Stimulated activated CD4-positive, alpha-beta T cell treated with anti-CD3 and anti-CD28 coated beads, TNF-alpha, amount 100 ng/mL, for 48 hours (primary cell): ENCODE results near the gene GNAO1.

Source experiments
- DNase-seq, 3 donors: peaks; one replicate each; pipeline ENCODE4 v3.0.0-alpha.2; 2020; ENCODE audit warnings: low read depth in 3 of 3

Gene GNAO1

DNA sequence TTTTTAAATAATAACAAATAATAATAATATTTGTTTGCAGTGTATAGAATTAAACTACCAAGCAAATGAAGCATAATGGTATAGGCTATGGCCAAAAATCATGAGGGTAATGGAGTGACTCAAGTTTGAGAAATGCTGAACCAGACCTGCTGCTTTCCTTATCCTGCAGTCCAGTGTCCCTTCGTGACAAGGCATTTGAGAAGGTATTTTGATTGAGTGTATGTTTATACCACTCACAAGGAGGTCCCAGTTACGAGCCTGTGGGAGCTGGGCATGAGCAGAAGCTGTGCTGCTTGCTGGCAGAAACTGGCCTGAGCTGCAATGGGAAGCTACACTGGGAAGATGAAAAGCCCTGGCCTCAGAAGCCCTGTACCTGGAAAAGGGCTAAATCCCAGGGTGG is 50.3 kb downstream of the GNAO1 start:
- no peak for DNase-seq

GRCh38 chr16:56242740-56243139 is 51.5 kb downstream of the GNAO1 start:
- no peak for DNase-seq

DNA sequence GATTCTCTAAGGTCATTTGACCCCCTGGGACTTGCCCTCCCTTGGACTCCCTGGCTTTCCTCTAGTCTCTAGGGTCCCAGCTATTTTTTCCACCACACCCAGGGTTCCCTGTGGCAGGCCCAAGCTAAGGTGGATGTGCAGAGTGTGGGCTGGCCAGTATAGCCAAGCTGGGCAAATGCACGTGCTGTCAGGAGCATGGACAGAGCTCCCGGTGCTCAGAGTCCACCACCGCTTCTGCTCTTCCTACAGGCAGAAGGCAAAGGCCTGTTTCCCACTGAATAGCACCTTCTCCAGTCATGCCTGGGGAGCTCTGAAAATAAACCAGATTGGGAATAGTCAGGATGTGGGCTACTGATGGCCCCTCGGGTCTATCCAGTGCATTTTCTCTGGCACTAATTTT is 53.3 kb downstream of the GNAO1 start:
- DNase-seq, result no peak

- no peak for DNase-seq
Observed at GRCh38 chr16:56245197-56245596, 53.9 kb downstream of the GNAO1 start.

DNA sequence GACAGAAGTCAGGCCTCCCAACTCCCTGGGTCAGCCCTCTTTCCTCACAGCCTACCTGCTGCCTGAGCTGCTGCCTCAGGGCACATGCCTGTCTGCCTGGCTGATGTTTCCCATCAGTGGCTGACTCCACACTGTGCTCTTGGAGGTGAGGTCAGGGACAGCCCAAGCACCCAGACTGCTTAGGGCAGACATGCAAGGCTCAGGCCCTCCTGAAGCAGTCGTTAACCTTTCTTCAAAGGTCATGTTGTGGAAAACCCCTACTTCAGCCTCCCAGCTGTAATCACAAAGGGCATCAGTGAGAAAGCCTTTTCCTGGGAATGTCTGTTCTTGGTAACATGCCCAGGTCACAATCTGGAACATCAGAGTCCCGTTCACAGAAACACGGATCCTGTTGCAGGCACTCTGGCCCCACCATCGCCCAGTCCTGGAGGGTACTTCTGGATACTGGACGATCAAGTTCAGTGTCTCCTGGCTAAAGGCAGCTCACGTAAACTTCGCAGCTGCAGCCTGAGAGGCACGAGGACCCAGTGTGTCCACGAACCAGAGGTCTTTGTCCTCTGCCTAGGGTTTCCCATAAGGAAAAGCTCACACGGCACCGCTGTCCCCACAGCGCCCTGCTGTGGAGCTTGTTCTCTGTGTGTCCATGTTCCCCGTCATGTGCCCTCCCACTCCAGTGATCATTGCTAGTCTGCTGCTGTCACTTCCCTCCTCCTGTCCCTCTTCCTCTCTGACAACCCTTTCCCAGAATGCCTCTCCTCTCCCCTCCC is 54.9 kb downstream of the GNAO1 start:
- no peak for DNase-seq

DNA sequence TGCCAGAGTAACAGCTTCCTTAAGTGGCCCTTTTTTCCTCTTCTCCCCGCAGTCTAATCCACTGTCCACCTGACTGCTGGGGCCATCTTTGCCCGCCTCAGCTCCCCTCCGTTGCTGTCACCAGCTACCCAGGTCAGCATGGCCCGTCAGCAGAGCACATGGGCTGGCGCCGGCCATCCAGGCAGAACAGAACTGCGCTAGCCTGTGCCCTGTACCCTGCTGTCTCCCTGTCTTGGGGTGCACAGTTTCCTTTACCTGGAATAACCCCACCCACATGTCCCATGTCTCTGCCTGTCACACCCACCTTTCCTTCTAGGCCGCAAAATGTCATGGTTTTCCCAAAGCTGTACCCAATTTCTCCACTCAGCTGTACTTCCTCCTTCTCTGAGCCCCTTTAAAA is 55.7 kb downstream of the GNAO1 start:
- no peak for DNase-seq

GRCh38 chr16:56247808-56248207 is 56.5 kb downstream of the GNAO1 start:
- DNase-seq, result no peak

DNA sequence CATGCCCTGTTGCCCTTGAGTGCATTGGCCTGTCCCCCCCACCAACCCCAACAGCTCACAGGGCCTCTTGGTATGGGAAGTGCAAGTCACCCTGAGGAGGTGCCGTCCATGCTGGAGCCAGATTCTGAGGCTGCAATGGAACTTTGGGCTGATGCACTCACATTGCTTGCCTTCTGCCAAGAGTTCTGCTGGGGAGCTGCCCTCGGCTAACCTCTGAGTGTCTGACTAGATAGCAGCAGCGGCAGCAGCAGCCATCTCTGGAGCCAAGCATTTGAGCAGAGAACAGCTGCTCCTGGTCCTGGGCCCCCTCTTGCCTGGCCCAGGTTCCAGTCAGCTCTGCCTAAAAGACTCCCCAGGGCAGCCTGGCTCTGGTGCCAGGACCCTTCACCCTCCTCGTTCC is 61.5 kb downstream of the GNAO1 start:
- DNase-seq, result no peak

- no peak for DNase-seq
Observed at GRCh38 chr16:56255904-56256303, 64.6 kb downstream of the GNAO1 start.

- DNase-seq, result no peak
Observed at GRCh38 chr16:56257239-56257638, 66.0 kb downstream of the GNAO1 start.

DNA sequence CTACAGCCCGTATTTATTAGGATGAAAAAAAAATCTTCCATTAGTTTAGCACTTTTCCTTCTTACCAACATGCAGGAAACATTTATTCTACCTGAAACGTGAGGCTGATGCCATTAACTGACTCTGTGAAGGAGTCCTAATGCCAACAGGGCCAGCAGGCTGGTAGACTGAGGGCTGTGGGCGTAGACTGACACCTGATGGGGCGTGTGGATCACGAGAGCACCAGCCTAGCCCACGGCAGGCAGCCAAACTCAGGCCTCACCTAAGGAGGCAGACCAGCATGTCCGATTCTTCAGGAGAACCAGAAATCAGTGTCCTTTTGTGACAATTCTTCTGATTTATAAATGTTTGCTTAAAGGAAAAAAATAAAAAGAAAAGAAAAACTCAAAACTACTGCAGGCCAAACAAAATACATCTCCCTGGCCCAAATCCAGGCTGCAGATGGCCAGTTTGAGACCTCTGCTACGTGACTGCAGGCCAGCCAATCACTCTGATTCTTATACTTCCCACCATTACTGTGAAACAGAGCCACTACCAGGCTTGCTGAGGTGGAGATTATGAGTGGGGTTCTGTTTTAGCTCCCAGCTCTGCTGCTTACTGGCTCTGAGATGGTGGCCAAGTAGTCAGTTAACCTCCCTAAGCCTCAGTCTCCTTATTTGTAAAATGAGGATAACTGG is 66.5 kb downstream of the GNAO1 start:
- no peak for DNase-seq

DNA sequence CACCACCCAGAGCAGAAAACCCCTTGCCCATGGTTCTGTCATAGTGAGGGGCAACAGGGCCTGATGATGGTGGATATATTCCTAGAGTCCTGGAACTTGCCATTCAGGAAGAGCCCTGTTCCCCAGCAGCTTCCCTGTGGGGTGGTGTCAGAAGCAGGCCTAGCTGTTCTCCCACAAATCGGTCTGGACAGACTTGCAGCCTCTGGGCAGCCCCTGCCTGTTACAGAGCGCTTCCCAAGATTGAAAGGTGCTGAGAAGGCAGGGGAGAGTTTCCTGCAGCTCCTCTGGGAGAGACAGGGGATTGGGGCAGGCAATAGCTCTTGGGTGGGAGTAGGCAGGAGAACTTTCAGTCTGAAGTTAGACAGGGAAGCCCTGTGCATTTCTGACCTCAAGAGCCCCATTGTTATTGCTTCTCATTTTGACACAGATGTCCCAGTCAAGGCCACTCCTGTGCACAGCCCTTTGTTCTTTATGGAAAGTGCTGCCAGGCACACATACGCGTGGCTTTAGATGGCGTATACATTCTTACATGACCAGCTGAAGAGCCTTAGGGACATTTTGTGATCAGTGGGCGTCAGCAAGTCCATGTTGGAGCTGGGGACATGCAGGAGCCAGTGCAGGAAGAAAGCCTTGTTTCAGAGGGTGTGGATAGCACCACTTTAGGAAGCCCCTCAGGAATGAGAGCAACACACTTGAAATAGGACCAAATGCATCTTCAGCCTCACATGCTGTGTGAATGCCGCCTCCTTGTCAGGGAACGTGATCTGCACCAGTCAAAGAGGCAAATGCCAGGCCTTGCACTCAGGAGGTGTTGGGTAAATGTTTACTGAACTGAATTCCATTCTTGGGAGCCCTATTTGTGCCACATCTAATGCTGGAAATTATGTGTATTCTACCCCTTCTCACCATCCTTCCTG is 67.5 kb downstream of the GNAO1 start:
- no peak for DNase-seq

DNA sequence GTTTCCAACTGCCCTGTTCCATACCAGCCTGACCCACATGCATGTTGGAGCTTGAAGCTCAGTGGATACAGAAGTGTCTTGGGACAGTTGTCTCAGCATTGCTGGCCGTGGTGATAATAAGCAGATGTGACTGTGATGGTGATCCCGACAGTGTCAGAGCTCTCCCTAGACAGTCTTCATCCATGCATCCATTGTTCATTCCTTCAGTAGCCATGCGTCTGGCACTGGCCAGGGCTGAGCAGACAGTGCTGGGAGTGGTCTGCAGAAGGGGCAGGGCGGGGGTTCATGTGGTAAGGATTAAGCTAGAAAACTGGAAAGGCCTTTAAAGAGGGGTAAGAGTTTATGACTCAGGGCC is 68.1 kb downstream of the GNAO1 start:
- DNase-seq, result no peak

DNA sequence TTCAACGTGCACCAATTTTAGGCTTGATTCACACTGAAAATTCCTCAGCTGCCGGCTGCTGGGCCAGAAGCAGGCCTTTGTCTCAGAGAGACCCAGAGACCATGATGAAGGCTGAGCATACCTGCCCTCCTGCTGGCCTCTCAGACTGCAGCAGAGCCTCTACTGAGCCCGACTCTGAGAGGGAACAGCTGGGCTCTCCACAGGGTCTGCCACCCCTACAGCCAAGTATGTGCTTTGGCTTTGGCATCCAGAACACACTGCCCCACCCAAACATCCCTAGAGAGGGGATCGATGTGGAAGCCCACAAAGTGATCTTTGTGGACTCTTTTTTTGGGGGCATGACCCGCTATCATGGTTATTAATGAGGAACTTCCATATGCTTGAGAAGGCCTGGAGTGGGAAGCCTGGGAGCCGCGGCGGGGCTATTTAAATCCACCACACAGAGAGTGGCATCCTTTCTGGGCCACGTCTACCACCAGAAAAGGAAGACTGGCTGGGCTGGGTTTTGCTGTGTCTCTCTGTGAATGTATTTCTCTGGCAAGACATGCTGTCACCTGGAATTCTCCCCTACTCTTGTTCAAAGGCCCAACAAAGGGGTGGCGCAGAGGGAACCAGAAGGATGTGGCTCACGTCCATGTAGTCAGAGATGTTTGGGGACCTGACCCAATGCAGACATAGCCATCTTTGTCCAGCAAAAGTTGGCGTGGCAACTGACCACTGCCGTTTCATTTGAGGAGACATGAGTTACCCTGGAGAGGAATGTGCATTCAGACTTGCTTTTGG is 69.3 kb downstream of the GNAO1 start:
- DNase-seq, result no peak

DNA sequence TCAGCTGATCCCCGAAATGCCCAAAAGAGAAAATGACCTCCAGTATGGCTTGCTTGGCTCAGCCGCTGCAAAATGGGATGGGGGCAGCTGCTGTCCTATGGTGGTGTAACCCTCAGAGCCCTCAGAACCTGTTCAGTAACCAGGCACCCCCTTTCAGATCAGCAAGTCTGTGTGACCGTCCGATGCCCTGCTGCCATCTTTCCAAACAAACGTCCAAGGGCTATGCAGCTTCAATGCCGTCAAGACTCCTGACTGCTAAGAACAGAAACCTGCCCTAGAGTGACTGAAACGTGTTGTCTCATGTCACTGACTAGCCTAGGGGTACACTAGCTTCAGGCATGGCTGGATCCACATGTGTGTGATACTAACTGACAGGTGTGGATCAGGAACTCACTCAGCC is 70.4 kb downstream of the GNAO1 start:
- no peak for DNase-seq

GRCh38 chr16:56262148-56262547 is 70.9 kb downstream of the GNAO1 start:
- DNase-seq, result no peak

DNA sequence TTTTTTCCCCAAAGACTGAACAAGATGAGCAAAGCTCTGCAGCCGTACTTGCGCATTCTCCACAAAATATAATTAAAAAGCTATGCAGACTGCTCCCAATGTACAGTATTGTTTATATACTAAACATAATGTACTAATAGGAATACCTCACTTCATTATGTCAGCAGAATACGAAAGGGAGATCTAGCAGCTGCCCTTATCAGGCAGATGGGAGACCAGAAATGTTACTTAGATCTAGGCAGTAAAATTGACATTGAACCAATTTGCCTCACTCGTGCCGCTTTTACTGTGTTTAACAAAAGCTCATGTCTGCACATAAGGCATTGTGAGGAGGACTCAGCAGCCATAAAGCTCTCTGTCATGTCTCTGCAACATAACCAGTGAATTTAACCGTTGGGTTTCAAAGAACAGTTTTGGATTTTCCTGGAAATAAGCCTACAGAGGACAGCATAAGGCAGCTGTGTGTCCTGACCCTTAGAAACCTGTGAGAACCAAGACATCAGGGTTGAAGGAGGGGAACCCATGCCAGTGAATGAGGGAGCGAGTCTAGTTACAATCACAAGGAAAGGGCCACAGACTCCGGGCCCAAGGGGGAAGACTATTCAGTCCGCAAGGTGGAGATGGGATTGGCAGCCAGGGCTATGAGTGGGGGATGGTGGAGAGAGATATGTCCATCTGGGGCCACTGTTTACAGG is 71.4 kb downstream of the GNAO1 start:
- DNase-seq, result no peak

DNA sequence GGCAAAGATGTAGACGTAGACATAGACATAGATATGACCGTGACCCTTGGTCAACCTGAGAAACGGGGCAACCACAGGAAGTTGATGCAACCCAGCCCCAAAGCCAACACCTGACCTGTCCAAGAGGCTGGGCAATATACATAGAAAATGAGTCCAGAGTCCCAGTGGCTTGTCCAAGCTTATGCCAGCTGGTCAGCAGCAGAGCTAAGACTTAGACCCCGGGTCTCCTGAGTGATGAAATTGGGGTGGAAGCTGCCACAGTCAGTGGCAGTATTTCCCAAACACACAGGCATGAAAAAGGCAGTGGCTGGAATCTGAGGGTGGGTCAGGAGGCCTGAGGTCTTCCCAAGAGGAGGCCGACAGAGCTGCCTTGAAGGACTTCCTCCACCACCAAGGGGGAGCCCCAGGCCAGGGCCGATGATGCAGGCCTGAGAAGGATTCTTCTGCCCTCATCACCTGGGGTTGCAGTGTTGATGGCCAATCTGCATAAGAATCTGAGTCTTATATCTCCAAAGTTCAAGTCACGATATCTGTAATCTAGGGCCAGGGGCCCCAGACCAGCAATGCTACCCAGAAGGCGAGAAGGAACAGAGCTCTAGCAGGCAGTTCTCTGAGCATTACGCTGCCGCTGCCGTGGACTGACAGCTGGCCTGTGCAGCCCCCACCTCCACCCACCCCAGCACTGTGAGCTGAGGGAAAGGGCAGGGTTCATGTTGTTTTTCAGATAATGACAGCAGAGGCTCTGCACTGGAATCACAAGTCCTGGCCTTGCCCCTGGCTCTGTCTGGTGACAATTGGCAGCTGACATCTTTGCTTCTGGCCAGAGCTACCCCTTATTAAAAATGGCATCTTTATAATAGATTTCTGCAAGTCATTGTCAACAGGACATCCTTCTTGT is 72.7 kb downstream of the GNAO1 start:
- no peak for DNase-seq

- no peak for DNase-seq
Observed at GRCh38 chr16:56264609-56264972, 73.3 kb downstream of the GNAO1 start.

- DNase-seq, result no peak
Observed at GRCh38 chr16:56265184-56265583, 73.9 kb downstream of the GNAO1 start.
